ENCODE measurements around the gene KCNK18.

KCNK18 gene

GRCh38 chr10:117254774-117255735 lies 57.8 kb downstream of the KCNK18 start:
- DNase-seq: no peak

GRCh38 chr10:117255835-117256460 lies 58.7 kb downstream of the KCNK18 start:
- no peak for DNase-seq

GRCh38 chr10:117256910-117257309 lies 59.6 kb downstream of the KCNK18 start:
- DNase-seq: no peak

GRCh38 chr10:117257721-117258120 lies 60.4 kb downstream of the KCNK18 start:
- DNase-seq: no peak

GRCh38 chr10:117259279-117259678 lies 62.0 kb downstream of the KCNK18 start:
- no peak for DNase-seq

Data from NCI-H2171 (cell line).